T-helper 17 cell (primary cell): Measurements from ENCODE around the gene CCNL1. TPM values are rescaled to one million over a fixed set of nuclear protein-coding genes. Genes with fewer than 3 reads are reported as not detected.

Experiments used
- ATAC-seq: fragments of 150-1000 bp; cut with Tn5 transposase; 2 replicates; pipeline ENCODE4 v1.10.0; 2021; ENCODE audit warnings: mild to moderate bottlenecking, moderate library complexity
- DNase-seq, 3 donors: peaks; one replicate each; pipeline versions ENCODE4 v3.0.0 to v3.0.0-alpha.2; 2020 to 2021
- H3K9me3 ChIP-seq: one replicate; pipeline ENCODE4 v1.7.0; 2013; ENCODE audit warnings: low read length, mild to moderate bottlenecking; ENCODE audit not compliant: control insufficient read depth, poor library complexity, severe bottlenecking
- H3K27ac Mint-ChIP-seq: one replicate; pipeline ENCODE4 v1.8.0; 2022; ENCODE audit warnings: mild to moderate bottlenecking, moderate library complexity, mixed read lengths
- H3K27me3 Mint-ChIP-seq: one replicate; pipeline ENCODE4 v1.8.0; 2022; ENCODE audit warnings: mixed read lengths
- H3K36me3 Mint-ChIP-seq: one replicate; pipeline ENCODE4 v1.8.0; 2022; ENCODE audit warnings: low read depth, mixed read lengths
- H3K4me1 Mint-ChIP-seq: one replicate; pipeline ENCODE4 v1.8.0; 2022; ENCODE audit warnings: mild to moderate bottlenecking, mixed read lengths
- H3K4me3 Mint-ChIP-seq: one replicate; pipeline ENCODE4 v1.8.0; 2022; ENCODE audit warnings: mild to moderate bottlenecking, moderate library complexity, mixed read lengths
- total RNA-seq, 4 donors: library from RNA in 2 of 4; stranded (reverse) in 2 of 4; gene quantifications; one replicate each; pipeline ENCODE4 v1.2.3 and lab custom pipeline; 2022 to 2026

The CCNL1 gene
- total RNA-seq, 2 donors from 2014 or later = 1,190 to 1,257 TPM

- peaks cover 47% of the 10 kb centered on the region for H3K4me1 Mint-ChIP-seq
- H3K9me3 ChIP-seq = no peaks in the 10 kb centered on the region
- no peak for DNase-seq
- peak overlapping the region; percentile 99 for H3K27ac Mint-ChIP-seq
- H3K27me3 Mint-ChIP-seq = no peaks in the 10 kb centered on the region
- H3K36me3 Mint-ChIP-seq = no peaks in the 10 kb centered on the region
- ATAC-seq = no peak
- no peak overlapping the region for H3K4me3 Mint-ChIP-seq
Observed at GRCh38 chr3:157132341-157132740, 27.6 kb downstream of the CCNL1 start.

DNA sequence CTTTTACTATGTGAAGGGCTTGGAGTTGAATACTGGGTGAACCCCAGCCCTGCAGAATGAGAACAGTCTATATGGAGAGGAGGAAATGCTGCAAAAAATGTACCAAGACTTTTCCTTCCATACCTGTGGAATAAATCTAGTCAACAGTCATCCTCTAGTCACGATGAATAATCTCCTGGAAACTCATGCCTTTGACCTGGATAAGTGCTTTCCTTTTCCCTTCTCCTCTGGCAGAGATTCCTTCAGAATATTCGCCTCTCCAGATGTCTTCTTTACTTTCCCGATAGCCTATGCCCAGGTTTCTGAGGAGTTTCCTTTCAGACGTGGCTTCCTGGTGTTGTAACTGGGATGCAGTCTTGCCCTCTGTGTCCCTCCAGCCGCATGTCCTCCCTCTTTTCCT, 28.1 kb downstream of the CCNL1 start:
- no peaks in the 10 kb centered on the region for H3K9me3 ChIP-seq
- DNase-seq (no peak), ATAC-seq (no peak)
- Mint-ChIP-seq H3K36me3 (no peaks in the 10 kb centered on the region), H3K27me3 (no peaks in the 10 kb centered on the region), H3K27ac (peak overlapping the region; percentile 99), H3K4me1 (peaks cover 44% of the 10 kb centered on the region), H3K4me3 (peak overlapping the region; percentile 72)

- no peaks in the 10 kb centered on the region for H3K9me3 ChIP-seq
- DNase-seq (peak; percentile 51 to 75 (median 66)), ATAC-seq (peak; percentile 76)
- no peaks in the 10 kb centered on the region for H3K36me3 Mint-ChIP-seq
- peaks cover 49% of the 10 kb centered on the region for H3K4me1 Mint-ChIP-seq
- peak overlapping the region; percentile 86 for H3K4me3 Mint-ChIP-seq
- H3K27me3 Mint-ChIP-seq = no peaks in the 10 kb centered on the region
- peak overlapping the region; percentile 99 for H3K27ac Mint-ChIP-seq
Observed at GRCh38 chr3:157130467-157131251, 29.3 kb downstream of the CCNL1 start.

DNA sequence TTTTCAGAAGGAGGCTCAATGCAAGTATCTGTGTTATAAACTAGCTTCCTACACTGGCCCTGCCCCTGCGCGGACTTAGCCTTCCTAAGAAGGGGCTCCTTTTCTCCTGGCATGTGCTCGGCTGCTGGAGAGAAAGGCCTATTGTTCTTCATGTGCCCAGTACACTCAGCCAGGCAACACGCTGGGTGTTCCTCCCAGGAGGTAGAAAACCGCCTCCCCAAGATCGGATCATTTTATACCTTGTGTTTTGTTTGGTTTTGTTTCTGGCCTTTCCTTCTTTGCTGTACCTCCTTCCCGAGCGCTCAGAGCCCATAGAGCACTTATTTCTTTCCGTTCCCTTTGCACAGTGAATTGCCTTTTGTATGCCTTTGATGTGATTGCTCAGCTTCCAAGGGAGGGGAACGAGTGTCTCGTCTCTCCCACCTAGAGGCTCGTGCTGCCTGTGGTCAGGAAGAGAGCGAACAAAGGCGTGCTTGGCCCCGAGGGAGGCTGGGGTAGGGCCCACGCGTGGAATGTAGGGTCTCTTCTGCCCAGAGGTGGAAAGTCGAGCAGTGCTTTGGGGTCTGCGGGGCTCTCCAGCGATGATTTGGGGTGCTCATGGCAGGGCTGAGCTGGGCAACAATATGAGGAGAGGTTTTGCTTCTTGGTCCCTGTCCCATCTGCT, 30.0 kb downstream of the CCNL1 start:
- Mint-ChIP-seq H3K27ac (peak overlapping the region; percentile 99), H3K36me3 (no peaks in the 10 kb centered on the region), H3K27me3 (no peaks in the 10 kb centered on the region), H3K4me3 (peak overlapping the region; percentile 86), H3K4me1 (peaks cover 49% of the 10 kb centered on the region)
- DNase-seq (peak in 1 of 3 donors; percentile 30), ATAC-seq (peak; percentile 27)
- no peaks in the 10 kb centered on the region for H3K9me3 ChIP-seq

DNA sequence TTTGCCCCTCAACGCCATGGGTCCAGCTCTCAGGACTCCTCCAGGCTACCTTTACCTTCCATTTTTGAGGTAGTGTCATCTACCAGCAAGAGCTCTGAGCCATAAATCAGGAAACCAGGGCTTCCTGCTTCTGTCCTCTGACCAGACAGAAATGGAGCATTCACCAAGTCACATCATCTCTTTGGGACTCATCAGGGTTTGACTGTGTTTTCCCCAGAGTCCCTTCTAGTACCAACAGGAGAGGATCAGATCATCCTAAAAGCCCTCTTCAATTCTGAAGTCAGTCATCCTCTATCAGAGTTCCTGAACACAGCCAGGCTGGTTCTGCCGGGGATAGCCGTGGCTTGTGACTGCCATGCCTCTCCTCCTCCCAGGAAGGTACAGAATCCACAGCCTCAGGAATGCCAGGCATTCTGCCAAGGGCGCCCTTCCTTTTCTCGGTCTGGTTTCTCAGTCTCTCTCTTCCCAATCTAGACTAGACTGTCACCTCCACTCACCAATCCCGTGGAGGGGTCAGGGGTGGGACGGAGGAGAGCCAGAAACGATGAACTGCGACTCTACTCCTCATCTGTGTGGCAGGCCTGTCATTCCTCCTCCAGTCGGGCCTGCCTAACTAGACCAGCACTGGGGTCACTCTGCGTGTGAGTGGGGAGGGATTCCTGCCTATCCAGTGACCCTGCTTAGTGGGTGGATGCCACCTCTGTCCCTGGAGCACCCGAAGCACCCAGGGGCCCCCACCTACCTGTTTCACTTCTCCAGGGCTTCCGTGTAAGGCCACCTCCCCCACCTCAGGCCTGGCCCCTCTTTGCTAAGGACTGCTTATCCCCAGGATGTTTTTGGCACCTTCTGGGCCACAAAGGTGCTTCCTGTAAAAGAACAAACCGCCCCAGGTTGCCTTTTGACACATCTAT, 30.9 kb downstream of the CCNL1 start:
- peak overlapping the region; percentile 86 for H3K4me3 Mint-ChIP-seq
- H3K27me3 Mint-ChIP-seq = no peaks in the 10 kb centered on the region
- no peaks in the 10 kb centered on the region for H3K9me3 ChIP-seq
- H3K27ac Mint-ChIP-seq = peak overlapping the region; percentile 99
- ATAC-seq (peak; percentile 13), DNase-seq (no peak)
- no peaks in the 10 kb centered on the region for H3K36me3 Mint-ChIP-seq
- H3K4me1 Mint-ChIP-seq = peaks cover 49% of the 10 kb centered on the region

- Mint-ChIP-seq H3K36me3 (no peaks in the 10 kb centered on the region), H3K4me1 (peaks cover 49% of the 10 kb centered on the region), H3K27ac (peak overlapping the region; percentile 99), H3K27me3 (no peaks in the 10 kb centered on the region), H3K4me3 (peak overlapping the region; percentile 86)
- ATAC-seq = peak; percentile 74
- no peaks in the 10 kb centered on the region for H3K9me3 ChIP-seq
- peak; percentile 29 to 56 (median 33) for DNase-seq
Observed at GRCh38 chr3:157127831-157128767, 31.8 kb downstream of the CCNL1 start.

DNA sequence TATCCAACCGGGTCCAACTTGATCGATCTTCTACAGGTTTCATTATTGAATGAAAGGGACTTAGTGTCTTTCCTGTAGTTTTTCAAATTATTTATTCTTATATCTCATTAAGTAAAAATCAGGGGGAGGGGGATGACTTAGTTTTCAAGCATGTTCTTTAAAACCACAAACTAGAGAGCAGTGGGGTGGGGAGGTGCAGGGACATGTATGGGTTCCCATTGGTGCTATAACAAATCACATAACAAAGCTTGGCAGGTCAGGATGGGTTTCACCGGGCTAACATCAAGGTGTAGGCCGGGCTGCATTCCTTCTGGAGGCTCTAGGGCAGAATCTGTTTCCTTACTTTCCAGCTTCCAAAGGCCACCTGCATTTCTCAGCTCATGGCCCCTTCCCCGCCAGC, 32.7 kb downstream of the CCNL1 start:
- H3K27ac Mint-ChIP-seq = peak overlapping the region; percentile 99
- no peak overlapping the region for H3K4me3 Mint-ChIP-seq
- H3K9me3 ChIP-seq = no peaks in the 10 kb centered on the region
- ATAC-seq (no peak), DNase-seq (no peak)
- H3K4me1 Mint-ChIP-seq = peaks cover 46% of the 10 kb centered on the region
- H3K36me3 Mint-ChIP-seq = no peaks in the 10 kb centered on the region
- H3K27me3 Mint-ChIP-seq = no peaks in the 10 kb centered on the region

GRCh38 chr3:157126365-157126764, 33.6 kb downstream of the CCNL1 start:
- Mint-ChIP-seq H3K4me3 (no peak overlapping the region), H3K4me1 (peaks cover 37% of the 10 kb centered on the region), H3K36me3 (no peaks in the 10 kb centered on the region), H3K27me3 (no peaks in the 10 kb centered on the region), H3K27ac (peak overlapping the region; percentile 99)
- ATAC-seq (no peak), DNase-seq (no peak)
- no peaks in the 10 kb centered on the region for H3K9me3 ChIP-seq

DNA sequence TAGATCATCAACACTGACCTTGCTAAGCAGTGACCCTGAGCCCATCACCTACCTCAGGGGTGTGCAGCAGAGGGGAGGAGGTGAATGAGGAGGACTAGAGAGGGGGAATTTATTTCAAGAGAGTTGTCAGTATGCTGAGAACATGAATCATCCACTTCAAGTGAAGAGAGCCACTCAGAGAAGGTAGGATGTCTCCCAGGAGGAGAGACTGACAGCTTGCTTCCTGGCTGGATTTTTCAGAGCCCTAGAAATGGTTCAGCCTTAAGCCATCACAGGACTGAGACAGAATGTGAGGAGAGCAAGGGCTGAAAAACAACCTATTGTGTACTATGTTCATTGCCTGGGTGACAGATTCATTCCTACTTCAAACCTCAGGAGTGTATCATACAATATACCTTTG, 34.8 kb downstream of the CCNL1 start:
- no peak overlapping the region for H3K27ac Mint-ChIP-seq
- peaks cover 27% of the 10 kb centered on the region for H3K4me1 Mint-ChIP-seq
- ATAC-seq (no peak), DNase-seq (no peak)
- H3K9me3 ChIP-seq = no peaks in the 10 kb centered on the region
- no peaks in the 10 kb centered on the region for H3K36me3 Mint-ChIP-seq
- H3K4me3 Mint-ChIP-seq = no peak overlapping the region
- no peaks in the 10 kb centered on the region for H3K27me3 Mint-ChIP-seq

DNA sequence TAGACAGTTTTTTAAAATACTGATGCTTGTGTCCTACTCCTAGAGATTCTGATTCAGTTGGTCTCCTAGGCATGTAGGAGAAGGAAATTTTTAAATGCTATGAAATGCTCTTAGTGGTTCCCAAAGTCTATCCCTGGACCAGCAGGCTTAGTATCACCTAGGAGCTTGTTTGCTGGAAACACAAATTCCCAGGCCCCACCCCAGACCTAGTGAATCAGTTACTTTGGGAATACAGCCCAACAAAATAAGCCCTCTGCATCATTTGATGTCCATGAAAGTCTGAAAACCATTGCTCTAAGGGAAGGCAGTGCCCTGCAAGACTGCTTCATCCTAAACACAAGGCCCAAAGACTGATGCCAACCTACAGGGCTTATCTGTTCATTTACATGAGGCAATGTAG, 36.3 kb downstream of the CCNL1 start:
- no peaks in the 10 kb centered on the region for H3K27me3 Mint-ChIP-seq
- H3K36me3 Mint-ChIP-seq = no peaks in the 10 kb centered on the region
- no peaks in the 10 kb centered on the region for H3K9me3 ChIP-seq
- no peak overlapping the region for H3K4me3 Mint-ChIP-seq
- ATAC-seq (no peak), DNase-seq (no peak)
- peaks cover 20% of the 10 kb centered on the region for H3K4me1 Mint-ChIP-seq
- H3K27ac Mint-ChIP-seq = no peak overlapping the region

DNA sequence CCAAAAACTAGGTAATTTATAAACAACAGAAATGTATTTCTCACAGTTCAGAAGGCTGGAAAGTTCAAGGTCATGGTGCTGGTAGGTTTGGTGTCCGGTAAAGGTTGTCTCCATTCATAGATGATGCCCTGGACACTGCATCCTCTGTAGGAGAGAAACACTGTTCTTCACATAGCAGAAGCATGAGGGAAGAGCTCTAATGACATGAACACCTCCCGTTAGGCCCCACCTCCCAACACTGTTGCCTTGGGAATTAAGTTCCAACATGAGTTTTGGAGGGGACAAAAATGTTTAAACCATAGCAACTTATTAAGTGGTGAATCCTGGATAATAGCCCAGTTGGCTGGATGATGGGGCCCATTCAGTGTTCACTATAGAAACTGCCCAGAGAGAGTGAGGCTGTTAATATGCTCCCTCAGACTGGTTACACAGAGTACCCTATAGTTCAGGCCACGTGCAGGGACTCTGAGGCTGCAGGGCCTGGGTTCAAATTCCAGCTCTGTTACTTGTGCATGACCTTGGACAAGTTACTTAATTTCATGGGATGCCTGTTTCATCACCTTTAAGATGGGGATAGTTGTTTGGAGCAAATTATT, 37.0 kb downstream of the CCNL1 start:
- no peaks in the 10 kb centered on the region for H3K9me3 ChIP-seq
- ATAC-seq (no peak), DNase-seq (no peak)
- H3K36me3 Mint-ChIP-seq = no peaks in the 10 kb centered on the region
- no peaks in the 10 kb centered on the region for H3K27me3 Mint-ChIP-seq
- H3K4me3 Mint-ChIP-seq = no peak overlapping the region
- peaks cover 13% of the 10 kb centered on the region for H3K4me1 Mint-ChIP-seq
- H3K27ac Mint-ChIP-seq = no peak overlapping the region

DNA sequence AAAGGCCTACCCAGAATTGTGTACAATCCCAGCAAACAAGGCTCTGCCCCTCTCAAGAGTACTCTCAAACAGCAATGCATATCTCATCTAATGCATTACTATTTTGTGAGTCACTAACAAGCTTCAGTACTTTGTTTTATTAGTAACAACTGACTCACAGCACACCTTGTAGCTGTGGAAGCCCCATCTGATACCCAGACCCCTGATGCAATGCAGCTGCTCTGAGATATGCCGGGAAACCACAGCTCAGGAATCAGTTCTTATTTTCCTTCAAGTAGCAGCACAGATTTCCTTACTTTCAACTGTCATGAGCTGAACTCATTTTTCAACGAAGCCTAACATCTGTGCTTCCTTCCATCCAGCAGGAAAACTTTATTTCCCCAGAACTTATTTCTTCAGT, 37.8 kb downstream of the CCNL1 start:
- no peaks in the 10 kb centered on the region for H3K27me3 Mint-ChIP-seq
- H3K9me3 ChIP-seq = no peaks in the 10 kb centered on the region
- H3K4me3 Mint-ChIP-seq = no peak overlapping the region
- ATAC-seq = no peak
- no peak for DNase-seq
- H3K4me1 Mint-ChIP-seq = peaks cover 12% of the 10 kb centered on the region
- H3K27ac Mint-ChIP-seq = peak overlapping the region; percentile 32
- no peaks in the 10 kb centered on the region for H3K36me3 Mint-ChIP-seq
